Measurements from ENCODE around the gene BAD. TPM values are rescaled to one million over a fixed set of nuclear protein-coding genes. Genes with fewer than 3 reads are reported as not detected.

BAD gene
- total RNA-seq, 3 donors from 2014 or later (not counting 1 experiment from before 2014, with no cell fraction given): 30.6 to 35.8 (median 31.6) TPM

- Mint-ChIP-seq H3K36me3 (no peaks in the 10 kb centered on the region), H3K4me3 (no peak overlapping the region), H3K27me3 (ENCODE audit: low read depth in 2 of 2) (no peaks in the 10 kb centered on the region), H3K9me3 (no peaks in the 10 kb centered on the region), H3K4me1 (peaks cover 13 to 47% of the 10 kb centered on the region in 2 donors), H3K27ac (peak overlapping the region; percentile 98 to 99)
- H3K27ac ChIP-seq (ENCODE audit: low read length): peak overlapping the region; percentile 47
- peaks cover 64% of the 10 kb centered on the region for H3K4me1 ChIP-seq (ENCODE audit: control insufficient read depth, insufficient read depth, low read length)
- H3K9me3 ChIP-seq (ENCODE audit: control insufficient read depth, insufficient read depth, low read length): no peaks in the 10 kb centered on the region
- intact Hi-C loops (cut with micrococcal nuclease): no loop called here
- DNase-seq (no peak), ATAC-seq (no peak)
- H3K4me3 ChIP-seq (ENCODE audit: low read length): no peak overlapping the region
- H3K27me3 ChIP-seq (ENCODE audit: control insufficient read depth, insufficient read depth, low read length): no peaks in the 10 kb centered on the region
- WGBS (ENCODE audit: insufficient coverage): 70% methylated on average over 5 of the region's 5 CpGs
- H3K36me3 ChIP-seq (ENCODE audit: control insufficient read depth, insufficient read depth, low read length): peaks cover 12% of the 10 kb centered on the region
- no peak for TF ChIP-seq CTCF (IDR thresholded peaks at IDR 0.05)
Measured at GRCh38 chr11:64238999-64239398, 45.5 kb downstream of the BAD start.

- no peak for TF ChIP-seq CTCF (IDR thresholded peaks at IDR 0.05)
- H3K27ac Mint-ChIP-seq: peak overlapping the region; percentile 98 to 99
- peaks cover 66% of the 10 kb centered on the region for H3K4me1 ChIP-seq (ENCODE audit: control insufficient read depth, insufficient read depth, low read length)
- intact Hi-C loops (cut with micrococcal nuclease): no loop called here
- H3K36me3 ChIP-seq (ENCODE audit: control insufficient read depth, insufficient read depth, low read length): peaks cover 5% of the 10 kb centered on the region
- H3K27me3 ChIP-seq (ENCODE audit: control insufficient read depth, insufficient read depth, low read length): no peaks in the 10 kb centered on the region
- 85% methylated on average over 9 of the region's 9 CpGs for WGBS (ENCODE audit: insufficient coverage)
- no peaks in the 10 kb centered on the region for H3K9me3 Mint-ChIP-seq
- peak overlapping the region; percentile 50 for H3K27ac ChIP-seq (ENCODE audit: low read length)
- H3K4me3 ChIP-seq (ENCODE audit: low read length): no peak overlapping the region
- ATAC-seq: no peak
- H3K9me3 ChIP-seq (ENCODE audit: control insufficient read depth, insufficient read depth, low read length): no peaks in the 10 kb centered on the region
- no peak overlapping the region for H3K4me3 Mint-ChIP-seq
- no peaks in the 10 kb centered on the region for H3K36me3 Mint-ChIP-seq
- no peak for DNase-seq
- no peaks in the 10 kb centered on the region for H3K27me3 Mint-ChIP-seq (ENCODE audit: low read depth in 2 of 2)
- peaks cover 13 to 44% of the 10 kb centered on the region in 2 donors for H3K4me1 Mint-ChIP-seq
Measured at GRCh38 chr11:64238076-64238475, 46.4 kb downstream of the BAD start.

- no peaks in the 10 kb centered on the region for H3K27me3 Mint-ChIP-seq (ENCODE audit: low read depth in 2 of 2)
- Histone ChIP-seq H3K4me1 (ENCODE audit: control insufficient read depth, insufficient read depth, low read length) (peaks cover 60% of the 10 kb centered on the region), H3K9me3 (ENCODE audit: control insufficient read depth, insufficient read depth, low read length) (no peaks in the 10 kb centered on the region), H3K27me3 (ENCODE audit: control insufficient read depth, insufficient read depth, low read length) (no peaks in the 10 kb centered on the region), H3K4me3 (ENCODE audit: low read length) (no peak overlapping the region), H3K27ac (ENCODE audit: low read length) (peak overlapping the region; percentile 14), H3K36me3 (ENCODE audit: control insufficient read depth, insufficient read depth, low read length) (peaks cover 5% of the 10 kb centered on the region)
- 92% methylated on average over 12 of the region's 12 CpGs for WGBS (ENCODE audit: insufficient coverage)
- no peak for DNase-seq
- no peak for TF ChIP-seq CTCF (IDR thresholded peaks at IDR 0.05)
- peaks cover 13 to 43% of the 10 kb centered on the region in 2 donors for H3K4me1 Mint-ChIP-seq
- no peak overlapping the region for H3K4me3 Mint-ChIP-seq
- H3K9me3 Mint-ChIP-seq: no peaks in the 10 kb centered on the region
- intact Hi-C loops (cut with micrococcal nuclease): no loop called here
- H3K27ac Mint-ChIP-seq: peak overlapping the region in 1 of 2 donors; percentile 99
- no peaks in the 10 kb centered on the region for H3K36me3 Mint-ChIP-seq
- no peak for ATAC-seq
Measured at GRCh38 chr11:64237484-64237951, 46.9 kb downstream of the BAD start.

All from natural killer cell (primary cell).